Stimulated activated CD4-positive, alpha-beta T cell treated with anti-CD3 and anti-CD28 coated beads, TNF-alpha, amount 100 ng/mL, for 4 hours (primary cell): ENCODE data around the gene D2HGDH.
"Not testable (repeated sequence)": the region's sequence is repeated elsewhere in the genome, so short reads cannot be mapped to it uniquely, and the experiment has no call there.

Experiments used
- DNase-seq, 3 experiments: peaks; one replicate each; pipeline ENCODE4 v3.0.0-alpha.2; 2020; ENCODE audit warnings: low read depth in 3 of 3

The D2HGDH gene

DNA sequence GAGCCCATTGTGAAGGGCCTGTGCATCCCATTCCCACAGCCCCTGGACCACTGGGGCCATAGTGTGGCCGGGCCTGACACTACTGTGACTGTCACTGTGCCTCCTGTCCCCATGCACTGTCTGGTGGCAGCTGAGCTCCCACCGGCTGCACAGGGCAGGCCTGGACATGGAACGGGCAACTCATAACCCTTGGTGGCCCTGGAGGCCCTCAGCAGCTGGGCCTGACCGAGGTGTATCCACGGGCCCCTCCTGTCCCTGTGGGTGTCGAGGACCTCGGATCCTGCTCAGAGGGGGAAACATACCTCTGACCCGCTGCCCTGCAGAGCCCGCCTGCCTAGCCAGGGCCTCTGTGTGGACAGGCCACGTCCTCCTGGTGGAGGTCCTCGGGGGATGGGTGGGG is 34.4 kb downstream of the D2HGDH start:
- DNase-seq, result no peak

GRCh38 chr2:241769819-241770184 is 35.4 kb downstream of the D2HGDH start:
- DNase-seq, result no peak

- no peak for DNase-seq
Observed at GRCh38 chr2:241770185-241770935, 35.9 kb downstream of the D2HGDH start.

GRCh38 chr2:241770936-241771285 is 36.5 kb downstream of the D2HGDH start:
- no peak for DNase-seq

DNA sequence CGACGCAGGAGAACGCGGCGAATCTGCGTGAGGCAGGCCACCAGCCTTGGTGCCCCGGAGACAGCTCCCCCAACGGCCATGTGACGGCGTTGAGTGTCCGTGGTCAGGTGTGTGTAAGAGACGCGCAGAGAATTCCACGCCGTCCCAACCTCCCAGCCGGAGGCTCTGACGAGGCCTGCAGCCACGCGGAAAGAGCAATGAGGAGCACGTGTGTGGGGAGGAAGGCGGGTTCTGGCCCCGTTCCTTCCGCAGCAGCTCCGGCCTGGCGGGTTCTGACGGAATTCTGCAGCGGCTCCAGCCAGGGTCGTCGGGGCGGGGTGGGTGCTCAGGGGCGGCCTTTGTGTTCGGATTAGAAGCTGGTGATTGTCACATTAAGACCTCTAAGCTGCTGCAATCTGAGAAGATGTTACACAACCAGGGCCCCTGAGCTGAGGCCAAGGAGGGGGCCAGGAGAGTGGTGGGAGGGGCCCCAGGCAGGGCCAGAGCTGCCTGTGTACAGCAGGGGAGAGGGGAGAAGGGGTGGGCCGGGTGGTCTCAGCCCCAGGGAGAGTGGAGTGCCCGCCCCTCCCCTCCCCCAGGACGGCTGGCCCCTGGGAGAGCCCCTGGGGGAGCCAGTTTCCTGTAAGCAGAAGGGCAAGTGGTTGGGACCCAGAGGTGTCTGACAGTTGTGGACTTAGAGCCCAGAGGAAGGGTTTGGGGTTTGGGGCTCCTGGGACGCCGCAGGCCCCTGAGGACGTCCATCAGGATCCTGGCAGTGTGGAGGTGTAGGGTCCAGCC is 37.0 kb downstream of the D2HGDH start:
- no peak for DNase-seq

- no peak for DNase-seq
Observed at GRCh38 chr2:241772063-241772499, 37.7 kb downstream of the D2HGDH start.

GRCh38 chr2:241773511-241774418 is 39.3 kb downstream of the D2HGDH start:
- no peak for DNase-seq

- DNase-seq, result no peak
Observed at GRCh38 chr2:241774419-241775222, 40.2 kb downstream of the D2HGDH start.

GRCh38 chr2:241775223-241776177 is 41.1 kb downstream of the D2HGDH start:
- DNase-seq, result no peak

GRCh38 chr2:241776336-241777169 is 42.1 kb downstream of the D2HGDH start, which contains the start of gene GAL3ST2:
Gene GAL3ST2, plus strand, starts transcription at chr2:241776822. Its CDS starts 134 bp downstream, at chr2:241776956.
- DNase-seq, result no peak

DNA sequence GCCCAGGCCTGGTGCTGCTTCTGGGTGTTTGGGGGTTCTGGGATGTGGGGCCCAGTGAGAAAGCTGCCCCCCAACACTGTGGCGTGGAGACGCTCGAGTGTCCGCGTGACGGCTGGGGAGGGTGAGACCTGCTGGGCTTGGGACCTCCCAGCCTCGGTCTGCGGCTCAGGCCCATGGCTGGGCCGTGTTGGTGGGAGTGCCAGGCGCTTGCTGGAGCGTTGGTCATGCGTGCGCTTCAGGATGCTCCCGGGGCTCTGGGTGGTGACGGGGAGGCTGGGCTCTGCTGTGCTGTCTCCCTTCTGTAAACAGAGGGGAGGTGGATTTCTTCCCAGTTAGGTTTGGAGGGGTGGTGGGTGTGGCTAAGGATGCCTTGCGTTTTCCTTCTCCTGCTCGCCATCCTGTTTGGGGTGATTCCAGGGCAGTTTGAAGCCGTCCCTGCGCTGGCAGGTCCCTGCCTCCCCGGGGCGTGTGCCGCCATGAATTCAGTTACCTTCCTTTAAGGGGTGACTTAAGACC is 42.8 kb downstream of the D2HGDH start:
- no peak for DNase-seq

DNA sequence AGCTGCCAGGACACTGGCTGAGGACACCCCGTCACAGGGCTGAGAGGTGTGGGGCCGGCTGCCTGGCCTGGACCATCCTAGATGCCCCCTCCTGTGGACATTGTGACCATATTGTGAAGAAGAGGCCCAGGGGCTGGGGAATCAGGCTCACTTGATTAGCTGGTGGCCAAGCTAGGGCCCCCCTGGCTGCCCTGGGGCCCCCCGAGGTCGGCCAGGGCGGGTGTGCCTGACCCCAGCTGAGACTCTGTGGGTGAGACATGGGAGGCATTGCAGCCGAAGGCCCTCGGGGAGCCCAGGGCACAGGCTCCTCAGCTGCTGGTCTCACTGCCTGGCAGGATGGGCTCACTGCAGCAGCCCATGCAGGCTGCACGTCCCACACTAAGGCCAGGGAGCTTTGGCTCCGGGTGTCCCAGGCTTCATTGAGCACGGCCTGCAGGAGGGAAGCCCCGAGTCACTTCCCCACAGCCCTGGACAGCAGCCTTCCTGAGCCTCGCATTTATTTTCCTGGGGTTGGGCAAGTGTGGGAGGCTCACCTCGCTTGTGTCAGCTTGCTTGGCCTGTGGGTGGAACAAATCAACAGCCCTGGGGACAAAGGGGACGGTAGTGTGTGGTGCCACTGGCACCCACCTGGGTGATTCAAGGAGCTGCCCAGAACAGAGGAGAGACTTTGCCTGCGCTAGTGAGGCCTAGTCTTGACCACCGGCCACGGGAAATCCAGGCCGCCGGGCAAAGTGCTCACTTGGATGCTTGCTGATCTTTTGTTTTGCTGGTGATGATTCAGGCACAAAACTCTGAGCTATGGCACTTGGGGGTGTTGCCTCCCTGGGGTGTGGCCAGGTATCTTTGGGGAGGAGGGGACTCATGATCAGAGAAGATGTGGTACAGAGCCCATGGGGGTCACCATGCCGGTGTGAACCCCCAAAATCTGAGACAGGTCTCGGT is 43.5 kb downstream of the D2HGDH start:
- DNase-seq, result no peak

GRCh38 chr2:241780939-241781569 is 46.6 kb downstream of the D2HGDH start:
- no peak for DNase-seq

DNA sequence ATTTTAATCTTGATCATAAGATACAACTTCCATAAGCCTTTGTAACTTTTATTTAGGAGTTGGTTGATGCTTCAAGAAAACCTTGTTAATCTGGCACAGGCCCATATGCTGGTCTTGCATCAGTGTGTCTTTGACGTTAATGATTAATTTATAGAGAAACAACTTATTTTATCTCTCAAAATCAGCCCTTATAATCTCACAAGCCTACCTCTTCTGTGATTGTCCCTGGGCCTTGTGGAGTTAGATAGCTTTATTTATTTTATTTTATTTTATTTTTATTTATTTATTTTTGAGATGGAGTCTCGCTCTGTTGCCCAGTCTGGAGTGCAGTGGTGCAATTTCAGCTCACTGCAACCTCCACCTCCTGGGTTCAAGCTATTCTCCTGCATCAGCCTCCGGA is 47.6 kb downstream of the D2HGDH start:
- DNase-seq, result not testable (repeated sequence)

GRCh38 chr2:241788135-241788534 is 53.7 kb downstream of the D2HGDH start:
- no peak for DNase-seq

DNA sequence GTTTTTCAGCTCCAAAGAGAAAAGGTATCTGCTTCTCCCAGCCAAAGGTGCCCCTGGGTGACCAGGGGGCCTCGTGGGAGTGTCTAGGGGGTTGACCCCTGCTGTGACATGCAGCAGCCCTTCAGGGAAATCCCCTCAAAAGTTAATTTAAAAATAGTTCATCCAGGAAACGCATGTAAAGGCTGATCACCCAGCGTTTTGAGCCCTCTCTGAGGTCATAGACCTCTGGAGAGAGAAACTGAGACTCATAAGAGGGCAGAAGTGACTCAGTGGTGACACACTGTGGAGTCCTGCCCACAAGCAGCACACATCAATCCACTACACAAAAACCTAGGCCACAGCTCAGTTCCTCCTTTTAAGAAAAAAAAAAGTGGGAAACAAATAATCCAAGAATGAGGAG is 54.1 kb downstream of the D2HGDH start:
- no peak for DNase-seq

GRCh38 chr2:241791385-241791784 is 57.0 kb downstream of the D2HGDH start:
- not testable (repeated sequence) for DNase-seq
